GM12872 (cell line): ENCODE measurements around the gene SURF4.

Experiments
- TF ChIP-seq, protein P1 (sequence below): IDR thresholded peaks from 3 replicates; pipeline ENCODE4 v1.5.1; 2011; ENCODE audit warnings: low read depth, mild to moderate bottlenecking, low read length, moderate library complexity; ENCODE audit not compliant: insufficient read depth

The SURF4 gene

DNA sequence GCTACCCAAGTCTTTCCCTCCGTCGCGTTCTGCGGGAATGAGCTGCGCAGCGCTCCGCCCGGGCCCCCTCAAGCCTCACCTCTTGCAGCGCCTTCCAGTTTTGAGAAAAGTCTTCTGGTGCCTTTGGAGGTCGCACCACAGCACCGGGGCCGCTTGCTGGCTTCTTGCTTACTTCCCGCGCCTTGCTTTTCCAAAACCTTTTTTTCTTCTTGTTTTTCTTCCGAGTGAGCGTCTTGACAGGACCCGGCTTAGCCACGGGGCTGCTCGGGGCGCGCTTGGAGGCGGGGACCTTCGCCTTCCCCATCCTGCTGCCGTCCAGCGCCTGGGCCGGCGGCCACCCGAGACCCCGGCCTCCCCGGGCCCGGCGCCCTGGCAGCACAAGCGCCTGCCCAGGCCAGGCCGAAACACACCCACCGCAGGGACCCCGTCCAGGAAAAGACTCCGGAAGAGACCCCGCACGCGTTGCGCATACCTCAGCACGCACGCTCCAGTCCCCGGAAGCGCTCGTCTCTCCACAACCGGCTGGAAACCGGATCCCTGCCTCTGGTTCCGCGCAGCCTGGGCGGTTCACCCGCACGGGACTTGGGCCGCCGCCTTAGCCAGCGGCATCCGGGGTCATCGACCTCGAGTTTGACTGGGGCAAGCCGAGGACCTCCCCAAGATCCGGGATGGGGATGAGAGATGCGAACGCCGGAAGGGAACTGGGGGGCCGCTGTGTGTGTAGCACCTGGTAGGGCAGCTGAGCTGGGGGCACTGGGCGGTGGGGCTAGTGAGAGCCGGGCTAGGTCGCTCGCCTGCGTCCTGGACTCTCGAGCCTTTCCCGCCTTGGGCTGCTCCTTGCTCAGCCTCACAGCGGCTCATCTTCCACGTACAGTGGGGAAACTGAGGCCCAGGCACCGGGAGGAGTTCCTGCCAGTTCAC is 41.9 kb upstream of the SURF4 start, which contains the start of gene REXO4:
Gene REXO4 (minus strand): TSS at position 470 of the 921 bp plus-strand sequence. CDS start 166 bp downstream, at position 304.
- TF ChIP-seq, protein P1, sequence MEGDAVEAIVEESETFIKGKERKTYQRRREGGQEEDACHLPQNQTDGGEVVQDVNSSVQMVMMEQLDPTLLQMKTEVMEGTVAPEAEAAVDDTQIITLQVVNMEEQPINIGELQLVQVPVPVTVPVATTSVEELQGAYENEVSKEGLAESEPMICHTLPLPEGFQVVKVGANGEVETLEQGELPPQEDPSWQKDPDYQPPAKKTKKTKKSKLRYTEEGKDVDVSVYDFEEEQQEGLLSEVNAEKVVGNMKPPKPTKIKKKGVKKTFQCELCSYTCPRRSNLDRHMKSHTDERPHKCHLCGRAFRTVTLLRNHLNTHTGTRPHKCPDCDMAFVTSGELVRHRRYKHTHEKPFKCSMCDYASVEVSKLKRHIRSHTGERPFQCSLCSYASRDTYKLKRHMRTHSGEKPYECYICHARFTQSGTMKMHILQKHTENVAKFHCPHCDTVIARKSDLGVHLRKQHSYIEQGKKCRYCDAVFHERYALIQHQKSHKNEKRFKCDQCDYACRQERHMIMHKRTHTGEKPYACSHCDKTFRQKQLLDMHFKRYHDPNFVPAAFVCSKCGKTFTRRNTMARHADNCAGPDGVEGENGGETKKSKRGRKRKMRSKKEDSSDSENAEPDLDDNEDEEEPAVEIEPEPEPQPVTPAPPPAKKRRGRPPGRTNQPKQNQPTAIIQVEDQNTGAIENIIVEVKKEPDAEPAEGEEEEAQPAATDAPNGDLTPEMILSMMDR: no peak

DNA sequence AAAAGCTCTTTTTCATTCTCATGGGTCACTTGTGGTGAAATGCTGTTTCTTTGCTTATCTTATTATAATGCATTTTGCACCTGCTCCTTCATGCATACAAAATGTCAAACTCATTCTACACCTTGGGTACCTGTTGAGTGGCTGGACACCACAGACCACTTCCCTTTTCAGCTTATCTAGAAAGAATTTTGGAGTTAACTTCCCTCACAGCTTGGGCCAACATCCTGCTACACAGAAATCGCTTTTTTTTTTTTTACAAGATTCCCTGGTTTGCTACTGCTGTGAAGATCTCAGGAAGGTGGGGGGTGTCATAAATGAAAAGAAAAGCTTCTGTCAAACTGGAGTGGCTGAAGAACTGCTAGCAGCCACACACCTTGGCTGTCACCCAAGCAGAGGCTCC is 39.3 kb upstream of the SURF4 start:
- TF ChIP-seq, protein P1: no peak

GRCh38 chr9:133408042-133408441 is 32.2 kb upstream of the SURF4 start:
- TF ChIP-seq, protein P1: no peak

DNA sequence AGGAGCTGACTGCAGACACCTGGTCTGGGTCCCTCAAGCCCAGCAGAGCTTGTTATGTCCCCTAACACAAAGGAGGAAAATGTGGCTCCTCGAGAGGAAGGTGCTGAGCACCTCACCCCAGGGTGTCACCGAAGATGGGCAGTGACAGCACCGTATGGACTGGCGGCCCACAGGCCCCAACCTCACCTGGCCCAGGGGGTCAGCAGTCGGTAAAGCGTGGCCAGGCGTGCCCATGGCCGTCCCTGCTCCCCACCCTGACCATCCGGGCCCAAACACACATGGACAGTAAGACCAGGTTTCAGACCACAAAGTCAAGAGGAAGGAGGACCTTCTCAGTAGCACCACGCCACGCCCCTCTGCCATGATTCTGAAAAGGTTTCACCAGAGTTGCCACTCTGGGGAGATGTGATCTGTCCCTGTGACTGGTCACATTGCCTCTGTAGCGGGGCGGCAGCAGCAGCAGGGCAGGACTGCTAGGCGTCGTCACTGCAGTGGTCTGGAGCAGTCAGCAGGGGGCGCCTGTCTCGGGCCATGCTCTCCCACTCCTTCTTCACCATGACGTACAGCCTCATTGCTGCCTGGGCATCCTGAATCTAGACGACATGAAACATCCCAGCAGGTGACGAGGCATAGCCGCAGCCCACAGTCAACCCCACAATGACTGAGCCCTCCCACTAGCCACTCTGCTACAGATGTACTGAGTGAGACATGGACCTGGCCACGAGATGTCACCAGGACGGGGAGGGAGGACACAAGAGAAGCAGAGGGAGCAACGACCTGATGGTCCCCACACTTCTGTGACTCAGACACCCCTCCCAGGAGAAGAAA is 30.8 kb upstream of the SURF4 start:
- TF ChIP-seq, protein P1: peak; percentile 98

DNA sequence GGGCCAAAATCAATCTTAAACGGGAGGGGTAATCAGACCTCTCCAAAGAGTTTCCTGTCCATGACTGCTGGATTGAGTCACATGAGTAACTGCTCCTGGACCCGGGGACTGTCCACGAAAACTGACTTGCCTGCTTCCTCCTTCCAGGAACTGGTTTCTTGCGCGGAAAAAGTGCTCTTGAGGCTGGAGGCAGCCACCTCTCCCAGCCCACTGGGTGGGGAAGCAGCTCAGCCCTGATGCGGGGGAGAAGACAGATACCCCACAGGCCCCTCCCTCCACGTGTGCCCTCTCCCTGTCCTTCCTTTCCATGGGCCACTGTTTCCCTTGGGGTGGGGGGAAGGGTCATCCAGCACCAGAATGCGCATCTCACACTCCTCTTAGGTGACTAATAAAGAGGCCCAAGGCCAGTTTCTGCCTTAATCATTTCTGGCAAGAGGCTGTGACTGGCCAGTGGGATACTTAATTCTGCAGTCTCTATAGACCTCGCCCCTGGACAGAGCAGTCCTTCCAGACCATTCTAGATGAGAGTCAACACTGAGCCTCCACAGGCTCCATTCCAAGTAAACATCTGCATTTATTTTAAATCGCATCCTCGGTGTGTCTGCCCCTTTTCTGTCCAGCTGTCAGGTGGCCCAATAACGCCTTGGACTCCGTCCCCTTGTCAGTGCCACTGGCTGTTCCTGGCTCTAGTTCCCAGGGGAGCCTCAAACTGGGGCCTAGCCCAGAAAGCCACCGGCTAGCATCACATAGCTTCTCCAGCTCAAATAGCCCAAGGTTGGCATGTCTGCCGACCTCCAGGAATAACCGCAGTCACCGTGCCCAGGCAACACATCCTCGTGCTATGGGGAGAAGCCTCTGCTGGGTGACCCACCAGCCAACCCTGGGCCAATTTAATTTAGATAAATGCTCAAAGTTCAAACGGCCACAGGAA is 29.9 kb upstream of the SURF4 start:
- TF ChIP-seq, protein P1: no peak

- TF ChIP-seq, protein P1: no peak
Observed at GRCh38 chr9:133404454-133405002, 28.7 kb upstream of the SURF4 start.
